Spleen (tissue), 11 donors: Measurements from ENCODE around the gene QPCTL. TPM values are rescaled to one million over a fixed set of nuclear protein-coding genes. Genes with fewer than 3 reads are reported as not detected.

ENCODE experiments used
- DNase-seq: peaks from one replicate; pipeline ENCODE4 v3.0.0-alpha.2; 2020
- H3K27ac ChIP-seq, 8 donors: fragments of 200-600 bp; sonication (generic) in 7 of 8; 1 replicate in 4 of 8; 2 replicates in 4 of 8; pipeline versions ENCODE4 v1.5.0 to v1.8.0; 2016 to 2021; ENCODE audit warnings: inconsistent platforms in 4 of 8, mild to moderate bottlenecking in 4 of 8, moderate library complexity in 1 of 8
- H3K27me3 ChIP-seq, 7 donors: fragments of 200-600 bp; sonication (generic) in 6 of 7; replicated peaks in 1 of 7; 1 replicate in 4 of 7; 2 replicates in 3 of 7; pipeline versions ENCODE4 v1.5.0 to v1.8.0; 2016 to 2021; ENCODE audit warnings: inconsistent platforms in 3 of 7, mild to moderate bottlenecking in 1 of 7
- H3K36me3 ChIP-seq, 6 donors: fragments of 200-600 bp; sonication (generic) in 5 of 6; 1 replicate in 4 of 6; 2 replicates in 2 of 6; pipeline versions ENCODE4 v1.5.0 to v1.8.0; 2016 to 2021; ENCODE audit warnings: inconsistent platforms in 2 of 6
- H3K4me1 ChIP-seq, 6 donors: fragments of 200-600 bp; sonication (generic) in 5 of 6; 1 replicate in 3 of 6; 2 replicates in 3 of 6; pipeline versions ENCODE4 v1.5.0 to v1.8.0; 2016 to 2021; ENCODE audit warnings: inconsistent platforms in 3 of 6
- H3K4me3 ChIP-seq, 8 donors: fragments of 200-600 bp; sonication (generic) in 7 of 8; 1 replicate in 4 of 8; 2 replicates in 4 of 8; pipeline versions ENCODE4 v1.5.0 to v1.8.0; 2016 to 2021; ENCODE audit warnings: inconsistent platforms in 4 of 8, mild to moderate bottlenecking in 4 of 8, moderate library complexity in 2 of 8
- H3K9me3 ChIP-seq, 8 donors: fragments of 200-600 bp; sonication (generic) in 7 of 8; 1 replicate in 4 of 8; 2 replicates in 4 of 8; pipeline versions ENCODE4 v1.5.0 to v1.8.0; 2016 to 2021; ENCODE audit warnings: inconsistent platforms in 4 of 8
- POLR2A ChIP-seq, 3 donors: fragments of 450-650 bp; IDR thresholded peaks; one replicate each; pipeline ENCODE4 v1.5.1; 2017; ENCODE audit warnings: antibody characterized with exemption in 3 of 3, mild to moderate bottlenecking in 1 of 3
- POLR2AphosphoS5 ChIP-seq, 3 donors: sonication (generic); formaldehyde crosslinking; IDR thresholded peaks; one replicate each; pipeline ENCODE4 v1.5.1; 2017; ENCODE audit warnings: antibody characterized with exemption in 3 of 3
- WGBS, 5 donors: extraction: QIAGEN DNeasy Blood & Tissue Kit in 3 of 5; methylation state at CpG; one replicate each; pipeline versions ENCODE4 v1.1.5 to v1.1.7; 2013 to 2018; 5-methylcytosine and 5-hydroxymethylcytosine counted together
- intact Hi-C: fragments of 100-400 bp; cut with DNase I; formaldehyde crosslinking; loops from one replicate; pipeline ENCODE4 v1.15.0; 2023; ENCODE audit warnings: low total_unique reads
- polyA plus RNA-seq, 3 donors: library from polyadenylated mRNA; stranded (reverse); fragments of 200-250 nt; gene quantifications; one replicate each; pipeline ENCODE4 v1.2.1, GENCODE V29; 2013
- total RNA-seq, 7 donors: library from RNA; depleted of rRNA in 3 of 7; stranded (reverse); fragments of >200 nt in 3 of 7; fragmentation: NEBNext Ultra II Directional in 4 of 7; extraction: Animal tissue kit (Norgen Biotek cat#: 25700) in 4 of 7; gene quantifications; one replicate each; pipeline versions ENCODE4 v1.1.0 to v1.2.1, GENCODE V29; 2016 to 2021
- TF ChIP-seq, protein P1 (sequence below), 11 experiments: fragments of 200-600 bp in 7 of 11; fragments of 450-650 bp in 4 of 11; sonication (generic) in 4 of 11; IDR thresholded peaks in 8 of 11; conservative IDR thresholded peaks in 3 of 11; 1 replicate in 7 of 11; 2 replicates in 4 of 11; pipeline versions ENCODE4 v1.4.0 to v1.8.0; 2016 to 2021; ENCODE audit warnings: antibody characterized with exemption in 11 of 11, inconsistent platforms in 4 of 11, mild to moderate bottlenecking in 1 of 11
- donor health status: healthy with polysubstance abuse.
- donor health status: DM: no; HTN: no; CAD: no; lungs with moderate emphysema.
- donor health status: DM: no; HTN: no; CAD: no.
- donor health status: Bipolar disorder and iron deficiency.
- donor health status: healthy.
- donor health status: DM: no; HTN: no; CAD: no.
- donor health status: DM: yes; HTN: yes; CAD: no.

QPCTL gene
- total and polyA plus RNA-seq, 10 donors: 5.0 to 10.7 (median 9.3) TPM

DNA sequence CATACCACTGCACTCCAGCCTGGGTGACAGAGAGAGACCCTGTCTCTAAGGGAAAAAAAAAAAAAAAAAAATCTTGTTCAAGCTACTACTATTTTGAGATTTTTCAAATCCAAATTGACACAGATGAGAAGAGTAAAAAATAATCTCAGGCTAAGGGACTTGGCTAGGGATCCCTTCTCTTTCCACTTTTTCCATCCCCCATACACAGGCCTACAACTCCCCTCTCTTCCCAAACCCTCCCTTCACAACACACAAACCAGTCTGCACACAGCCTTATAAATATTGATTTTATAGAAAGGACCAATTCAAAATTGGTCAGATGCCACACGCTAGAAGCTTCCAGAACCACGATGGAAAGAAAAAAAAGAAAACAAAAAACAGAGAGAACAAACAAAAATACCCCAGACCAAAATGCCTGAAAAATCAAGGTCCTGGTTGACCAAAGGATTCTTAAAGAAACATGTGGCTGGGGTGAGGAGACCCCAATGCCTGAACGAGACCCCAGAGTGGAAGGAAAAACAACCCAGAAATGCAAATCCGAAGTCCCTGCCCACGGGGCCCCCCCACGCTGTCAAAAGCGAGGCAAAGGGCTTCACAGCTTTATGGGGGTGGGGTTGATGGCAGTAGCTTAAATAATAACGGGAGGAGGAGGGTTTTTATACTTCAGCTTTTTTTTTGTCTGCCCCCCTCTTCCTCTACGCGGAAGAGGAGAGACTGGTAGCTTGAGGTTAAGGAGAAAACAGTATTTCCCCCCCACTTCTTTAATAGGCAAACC, 18.1 kb downstream of the QPCTL start:
- H3K4me3 ChIP-seq: no peak overlapping the region
- H3K9me3 ChIP-seq: no peaks in the 10 kb centered on the region
- peaks cover 0 to 47% (median 10%) of the 10 kb centered on the region in 6 donors for H3K4me1 ChIP-seq
- no peak overlapping the region for H3K27ac ChIP-seq
- H3K36me3 ChIP-seq: peaks cover 0 to 52% (median 24%) of the 10 kb centered on the region in 6 donors
- H3K27me3 ChIP-seq: no peaks in the 10 kb centered on the region
- 73 to 80% (median 79%) methylated on average over 10 of the region's 10 CpGs for WGBS, 5 donors
- no peak for DNase-seq
- intact Hi-C loops: no loop called here
- TF ChIP-seq, protein P1, sequence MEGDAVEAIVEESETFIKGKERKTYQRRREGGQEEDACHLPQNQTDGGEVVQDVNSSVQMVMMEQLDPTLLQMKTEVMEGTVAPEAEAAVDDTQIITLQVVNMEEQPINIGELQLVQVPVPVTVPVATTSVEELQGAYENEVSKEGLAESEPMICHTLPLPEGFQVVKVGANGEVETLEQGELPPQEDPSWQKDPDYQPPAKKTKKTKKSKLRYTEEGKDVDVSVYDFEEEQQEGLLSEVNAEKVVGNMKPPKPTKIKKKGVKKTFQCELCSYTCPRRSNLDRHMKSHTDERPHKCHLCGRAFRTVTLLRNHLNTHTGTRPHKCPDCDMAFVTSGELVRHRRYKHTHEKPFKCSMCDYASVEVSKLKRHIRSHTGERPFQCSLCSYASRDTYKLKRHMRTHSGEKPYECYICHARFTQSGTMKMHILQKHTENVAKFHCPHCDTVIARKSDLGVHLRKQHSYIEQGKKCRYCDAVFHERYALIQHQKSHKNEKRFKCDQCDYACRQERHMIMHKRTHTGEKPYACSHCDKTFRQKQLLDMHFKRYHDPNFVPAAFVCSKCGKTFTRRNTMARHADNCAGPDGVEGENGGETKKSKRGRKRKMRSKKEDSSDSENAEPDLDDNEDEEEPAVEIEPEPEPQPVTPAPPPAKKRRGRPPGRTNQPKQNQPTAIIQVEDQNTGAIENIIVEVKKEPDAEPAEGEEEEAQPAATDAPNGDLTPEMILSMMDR (IDR thresholded peaks at IDR 0.05 in 8 of 11, conservative IDR thresholded peaks at IDR 0.05 in 3 of 11): no peak
- no peak for TF ChIP-seq POLR2AphosphoS5 (IDR thresholded peaks at IDR 0.05)
- no peak for TF ChIP-seq POLR2A (IDR thresholded peaks at IDR 0.05)

GRCh38 chr19:45711851-45712698, 19.6 kb downstream of the QPCTL start:
- TF ChIP-seq, protein P1 (IDR thresholded peaks at IDR 0.05 in 8 of 11, conservative IDR thresholded peaks at IDR 0.05 in 3 of 11): no peak
- TF ChIP-seq POLR2AphosphoS5 (IDR thresholded peaks at IDR 0.05): peak in 2 of 3 donors; percentile 29 to 62
- Histone ChIP-seq H3K27me3 (no peaks in the 10 kb centered on the region), H3K36me3 (peaks cover 0 to 52% (median 24%) of the 10 kb centered on the region in 6 donors), H3K9me3 (no peaks in the 10 kb centered on the region), H3K27ac (no peak overlapping the region), H3K4me1 (peaks cover 0 to 47% (median 17%) of the 10 kb centered on the region in 6 donors), H3K4me3 (no peak overlapping the region)
- intact Hi-C loops: no loop called here
- 92 to 97% (median 95%) methylated on average over 54 to 76 of the region's 76 CpGs for WGBS, 5 donors
- DNase-seq: no peak

DNA sequence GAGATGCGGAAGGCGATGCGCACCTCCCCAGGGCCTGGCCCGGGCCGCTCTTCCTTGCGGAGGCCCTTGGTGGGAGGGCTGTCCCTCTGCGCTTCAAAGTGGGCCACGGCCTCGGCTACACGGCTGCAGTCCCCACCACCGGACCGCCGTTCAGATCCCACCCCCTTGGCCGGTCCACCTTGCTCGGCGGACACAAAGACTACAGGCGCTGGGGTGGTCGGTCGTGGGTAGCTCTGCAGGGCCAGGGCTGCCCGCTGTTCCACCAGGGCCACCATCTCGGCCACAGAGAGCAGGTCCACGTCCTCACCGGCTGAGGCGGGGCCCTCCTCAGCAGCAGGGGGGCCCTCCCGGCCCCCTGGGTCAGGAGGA, 20.2 kb downstream of the QPCTL start:
- H3K4me1 ChIP-seq: peaks cover 0 to 42% (median 17%) of the 10 kb centered on the region in 6 donors
- no peaks in the 10 kb centered on the region for H3K27me3 ChIP-seq
- no peak overlapping the region for H3K4me3 ChIP-seq
- H3K27ac ChIP-seq: no peak overlapping the region
- no peak for DNase-seq
- H3K9me3 ChIP-seq: no peaks in the 10 kb centered on the region
- 87 to 97% (median 95%) methylated on average over 6 to 25 of the region's 25 CpGs for WGBS, 5 donors
- intact Hi-C loops: no loop called here
- TF ChIP-seq POLR2AphosphoS5 (IDR thresholded peaks at IDR 0.05): peak in 1 of 3 donors; percentile 43
- TF ChIP-seq, protein P1 (IDR thresholded peaks at IDR 0.05 in 8 of 11, conservative IDR thresholded peaks at IDR 0.05 in 3 of 11): no peak
- peaks cover 0 to 52% (median 24%) of the 10 kb centered on the region in 6 donors for H3K36me3 ChIP-seq

- TF ChIP-seq POLR2AphosphoS5 (IDR thresholded peaks at IDR 0.05) (peak in 1 of 3 donors; percentile 45), POLR2A (IDR thresholded peaks at IDR 0.05) (no peak)
- TF ChIP-seq, protein P1 (IDR thresholded peaks at IDR 0.05 in 8 of 11, conservative IDR thresholded peaks at IDR 0.05 in 3 of 11): no peak
- Histone ChIP-seq H3K27me3 (no peaks in the 10 kb centered on the region), H3K9me3 (no peaks in the 10 kb centered on the region), H3K4me1 (peaks cover 3 to 46% (median 22%) of the 10 kb centered on the region in 6 donors), H3K4me3 (no peak overlapping the region), H3K36me3 (peaks cover 0 to 51% (median 23%) of the 10 kb centered on the region in 6 donors), H3K27ac (no peak overlapping the region)
- no peak for DNase-seq
- WGBS, 5 donors: 85 to 96% (median 93%) methylated on average over 13 to 15 of the region's 15 CpGs
- intact Hi-C loops: no loop called here
Measured at GRCh38 chr19:45713141-45713540, 20.7 kb downstream of the QPCTL start.
